Neural cell (in vitro differentiated cells): Measurements from ENCODE around the gene PERM1. TPM values are rescaled to one million over a fixed set of nuclear protein-coding genes. Genes with fewer than 3 reads are reported as not detected.

Experiments used
- H2AFZ ChIP-seq: fragments of 200-600, 300-800 bp; sonication (generic), shearing (Covaris generic); 2 replicates; pipeline ENCODE4 v1.6.0; 2014; ENCODE audit warnings: low read depth, mild to moderate bottlenecking, antibody characterized with exemption, low read length, moderate library complexity
- H3F3A ChIP-seq: fragments of 200-600 bp; shearing (Covaris generic); 2 replicates; pipeline ENCODE4 v1.6.1; 2016; ENCODE audit warnings: mild to moderate bottlenecking, moderate library complexity, mixed read lengths, antibody characterized with exemption, low read length; ENCODE audit not compliant: insufficient read depth, poor library complexity, severe bottlenecking
- H3K27ac ChIP-seq: fragments of 200-600, 300-800 bp; sonication (generic), shearing (Covaris generic); 2 replicates; pipeline ENCODE4 v1.5.1; 2014; ENCODE audit warnings: mild to moderate bottlenecking, low read length, moderate library complexity
- H3K27me3 ChIP-seq: fragments of 300-800, 200-600 bp; sonication (generic), shearing (Covaris generic); 2 replicates; pipeline ENCODE4 v1.6.0; 2014; ENCODE audit warnings: mild to moderate bottlenecking, low read depth, low read length, moderate library complexity; ENCODE audit not compliant: insufficient read depth
- H3K36me3 ChIP-seq: fragments of 300-800, 200-600 bp; sonication (generic), shearing (Covaris generic); 2 replicates; pipeline ENCODE4 v1.5.1; 2014; ENCODE audit warnings: mild to moderate bottlenecking, antibody characterized with exemption, low read length, moderate library complexity; ENCODE audit not compliant: insufficient read depth
- H3K4me2 ChIP-seq: fragments of 300-800, 200-600 bp; sonication (generic), shearing (Covaris generic); 2 replicates; pipeline ENCODE4 v1.6.0; 2014; ENCODE audit warnings: mild to moderate bottlenecking, low read length
- H3K4me3 ChIP-seq: fragments of 300-800, 200-600 bp; sonication (generic), shearing (Covaris generic); 2 replicates; pipeline ENCODE4 v1.5.1; 2014; ENCODE audit warnings: mild to moderate bottlenecking, low read length, moderate library complexity
- H3K79me2 ChIP-seq: fragments of 200-600 bp; shearing (Covaris generic); replicated peaks from 2 replicates; pipeline ENCODE4 v1.6.0; 2014; ENCODE audit warnings: mild to moderate bottlenecking, low read length, moderate library complexity; ENCODE audit not compliant: insufficient read depth
- H3K9ac ChIP-seq: fragments of 300-800, 200-600 bp; sonication (generic), shearing (Covaris generic); 2 replicates; pipeline ENCODE4 v1.6.1; 2016; ENCODE audit warnings: mild to moderate bottlenecking, low read length, mixed read lengths
- H3K9me2 ChIP-seq: fragments of 200-600 bp; shearing (Covaris generic); 2 replicates; pipeline ENCODE4 v1.6.1; 2016; ENCODE audit warnings: mild to moderate bottlenecking, low read length, mixed read lengths; ENCODE audit not compliant: insufficient read depth
- H3K9me3 ChIP-seq: fragments of 200-600, 300-800 bp; sonication (generic), shearing (Covaris generic); 2 replicates; pipeline ENCODE4 v1.6.1; 2016; ENCODE audit warnings: mild to moderate bottlenecking, mixed run types, low read length, moderate library complexity, mixed read lengths
- H4K20me1 ChIP-seq: fragments of 200-600 bp; shearing (Covaris generic); 2 replicates; pipeline ENCODE4 v1.6.1; 2016; ENCODE audit warnings: mild to moderate bottlenecking, mixed run types; ENCODE audit not compliant: insufficient read depth
- CTCF ChIP-seq: fragments of 450-650 bp; IDR thresholded peaks from 2 replicates; pipeline ENCODE4 v1.5.1; 2014; ENCODE audit warnings: antibody characterized with exemption, mild to moderate bottlenecking, moderate library complexity; ENCODE audit not compliant: poor library complexity, severe bottlenecking
- EP300 ChIP-seq: fragments of 450-650 bp; conservative IDR thresholded peaks from 2 replicates; pipeline ENCODE4 v1.6.1; 2014; ENCODE audit warnings: antibody characterized with exemption, mild to moderate bottlenecking, moderate library complexity; ENCODE audit not compliant: poor library complexity, severe bottlenecking
- EZH2 ChIP-seq: fragments of 200-600, 300-800 bp; shearing (Covaris generic), sonication (generic); IDR thresholded peaks from 2 replicates; pipeline ENCODE4 v1.6.1; 2014; ENCODE audit warnings: antibody characterized with exemption, low read length, borderline replicate concordance, mild to moderate bottlenecking; ENCODE audit not compliant: insufficient read depth, poor library complexity, severe bottlenecking
- MXI1 ChIP-seq: fragments of 450-650 bp; conservative IDR thresholded peaks from 2 replicates; pipeline ENCODE4 v1.6.1; 2014; ENCODE audit warnings: antibody characterized with exemption, mild to moderate bottlenecking; ENCODE audit not compliant: poor library complexity, severe bottlenecking
- POLR2AphosphoS5 ChIP-seq: IDR thresholded peaks from 2 replicates; pipeline ENCODE4 v1.6.1; 2012
- RAD21 ChIP-seq: fragments of 450-650 bp; conservative IDR thresholded peaks from 2 replicates; pipeline ENCODE4 v1.6.1; 2014; ENCODE audit warnings: antibody characterized with exemption, mild to moderate bottlenecking, moderate library complexity
- REST ChIP-seq: IDR thresholded peaks from 2 replicates; pipeline ENCODE4 v1.6.1; 2012; ENCODE audit warnings: borderline replicate concordance
- SMC3 ChIP-seq: fragments of 450-650 bp; conservative IDR thresholded peaks from 2 replicates; pipeline ENCODE4 v1.6.1; 2014; ENCODE audit warnings: antibody characterized with exemption, mild to moderate bottlenecking, moderate library complexity; ENCODE audit not compliant: poor library complexity
- TAF1 ChIP-seq: IDR thresholded peaks from 2 replicates; pipeline ENCODE4 v1.6.1; 2012; ENCODE audit warnings: low read depth
- polyA plus RNA-seq: library from polyadenylated mRNA; depleted of rRNA; stranded (reverse); fragments of >200 nt; gene quantifications from 2 replicates; pipeline ENCODE4 v1.2.3, GENCODE V29; 2014

PERM1 gene
- polyA plus RNA-seq, 1 donor from 2014 or later: not detected

- Histone ChIP-seq H3F3A (no peaks in the 10 kb centered on the region), H4K20me1 (no peaks in the 10 kb centered on the region), H3K9me2 (no peaks in the 10 kb centered on the region), H3K79me2 (peaks cover 4% of the 10 kb centered on the region), H3K36me3 (peaks cover 4% of the 10 kb centered on the region), H3K27me3 (no peaks in the 10 kb centered on the region), H3K9ac (no peak overlapping the region), H3K4me3 (no peak overlapping the region), H3K4me2 (no peak overlapping the region), H3K27ac (no peak overlapping the region), H3K9me3 (no peaks in the 10 kb centered on the region), H2AFZ (no peak overlapping the region)
- TF ChIP-seq EP300 (no peak), CTCF (no peak), POLR2AphosphoS5 (no peak), MXI1 (no peak), REST (no peak), EZH2 (no peak), SMC3 (no peak)
These were observed 28.2 kb downstream of the PERM1 start for GRCh38 chr1:953524-954320.

- Histone ChIP-seq H2AFZ (no peak overlapping the region), H3K36me3 (peaks cover 4% of the 10 kb centered on the region), H3F3A (no peaks in the 10 kb centered on the region), H3K27me3 (no peaks in the 10 kb centered on the region), H3K4me2 (no peak overlapping the region), H3K9me3 (no peaks in the 10 kb centered on the region), H3K9ac (no peak overlapping the region), H3K27ac (no peak overlapping the region), H3K9me2 (no peaks in the 10 kb centered on the region), H3K4me3 (no peak overlapping the region), H4K20me1 (no peaks in the 10 kb centered on the region), H3K79me2 (no peaks in the 10 kb centered on the region)
- TF ChIP-seq MXI1: no peak
- TF ChIP-seq EP300: no peak
- TF ChIP-seq SMC3: no peak
- no peak for TF ChIP-seq REST
- TF ChIP-seq RAD21: no peak
- no peak for TF ChIP-seq EZH2
- TF ChIP-seq POLR2AphosphoS5: no peak
- TF ChIP-seq CTCF: no peak
- no peak for TF ChIP-seq TAF1
These were observed 29.3 kb downstream of the PERM1 start for GRCh38 chr1:952603-953002.
